Adrenal gland (tissue), 12 donors: ENCODE measurements around the gene XPR1. TPM values are rescaled to one million over a fixed set of nuclear protein-coding genes. Genes with fewer than 3 reads are reported as not detected.

Experiments used
- DNase-seq, 7 donors: peaks; one replicate each; pipeline ENCODE4 v3.0.0-alpha.2; 2019 to 2020
- H3K27ac ChIP-seq, 5 donors: fragments of 200-600 bp; sonication (generic) in 4 of 5; 1 replicate in 3 of 5; 2 replicates in 2 of 5; pipeline versions ENCODE4 v1.5.1 to v1.8.0; 2016 to 2020; ENCODE audit warnings: mild to moderate bottlenecking in 1 of 5
- H3K27me3 ChIP-seq: fragments of 200-600 bp; 2 replicates; pipeline ENCODE4 v1.8.0; 2021
- H3K36me3 ChIP-seq, 2 donors: fragments of 200-600 bp; replicated peaks in 1 of 2; 1 replicate in 1 of 2; 2 replicates in 1 of 2; pipeline versions ENCODE4 v1.5.1 to v1.8.0; 2018 to 2022
- H3K4me1 ChIP-seq, 2 donors: fragments of 200-600 bp; replicated peaks in 1 of 2; 1 replicate in 1 of 2; 2 replicates in 1 of 2; pipeline versions ENCODE4 v1.5.1 to v1.8.0; 2018 to 2021
- H3K4me3 ChIP-seq, 4 donors: fragments of 200-600 bp; sonication (generic) in 3 of 4; one replicate each; pipeline ENCODE4 v1.5.1; 2016 to 2018
- H3K9me3 ChIP-seq, 3 donors: fragments of 200-600 bp; sonication (generic) in 1 of 3; replicated peaks in 1 of 3; 1 replicate in 2 of 3; 2 replicates in 1 of 3; pipeline versions ENCODE4 v1.5.1 to v1.8.0; 2016 to 2021
- POLR2A ChIP-seq, 2 donors: fragments of 450-650 bp; IDR thresholded peaks; one replicate each; pipeline ENCODE4 v1.6.1; 2017; ENCODE audit warnings: antibody characterized with exemption in 2 of 2, mild to moderate bottlenecking in 2 of 2, moderate library complexity in 1 of 2
- WGBS, 4 donors: extraction: QIAGEN DNeasy Blood & Tissue Kit in 2 of 4; methylation state at CpG; one replicate each; pipeline versions ENCODE4 v1.1.5 to v1.1.7; 2013 to 2017; 5-methylcytosine and 5-hydroxymethylcytosine counted together
- intact Hi-C, 2 donors: fragments of 100-400 bp; cut with DNase I; formaldehyde crosslinking; loops; one replicate each; pipeline versions ENCODE4 v1.14.1 to v1.15.0; 2022 to 2023
- polyA plus RNA-seq, 3 donors: library from polyadenylated mRNA; stranded (reverse); fragments of 200-250 nt in 2 of 3; fragments of 350-450 nt in 1 of 3; fragmentation: Illumina TruSeq in 1 of 3; extraction: RNeasy Lipid Tissue Mini Kit (QIAGEN cat#74804) in 1 of 3; gene quantifications; one replicate each; pipeline ENCODE4 v1.2.3, GENCODE V29; 2013 to 2014
- total RNA-seq, 9 donors: library from RNA; depleted of rRNA in 4 of 9; stranded (reverse); fragments of >200 nt in 4 of 9; fragments of 120-200 nt in 1 of 9; fragmentation: NEBNext Ultra II Directional in 1 of 9; extraction: Animal tissue kit (Norgen Biotek cat#: 25700) in 1 of 9; gene quantifications; one replicate each; pipeline versions ENCODE4 v1.1.0 to v1.2.4, GENCODE V29; 2013 to 2023
- TF ChIP-seq, protein P1 (sequence below), 6 experiments: fragments of 450-650 bp in 4 of 6; fragments of 200-600 bp in 2 of 6; sonication (generic) in 1 of 6; IDR thresholded peaks; 1 replicate in 5 of 6; 2 replicates in 1 of 6; pipeline versions ENCODE4 v1.5.1 to v1.8.0; 2016 to 2021; ENCODE audit warnings: antibody characterized with exemption in 6 of 6, mild to moderate bottlenecking in 2 of 6, moderate library complexity in 1 of 6
- donor health status: healthy with polysubstance abuse.
- donor health status: Bipolar disorder and iron deficiency.
- donor health status: DM: yes; HTN: yes; CAD: no.
- donor health status: DM: no; HTN: no; CAD: no.
- donor health status: DM: no; HTN: no; CAD: no.
- donor health status: DM: yes; HTN: yes; CAD: no.

XPR1 gene
- total and polyA plus RNA-seq, 12 donors, result 4.8 to 53.0 (median 24.1) TPM

DNA sequence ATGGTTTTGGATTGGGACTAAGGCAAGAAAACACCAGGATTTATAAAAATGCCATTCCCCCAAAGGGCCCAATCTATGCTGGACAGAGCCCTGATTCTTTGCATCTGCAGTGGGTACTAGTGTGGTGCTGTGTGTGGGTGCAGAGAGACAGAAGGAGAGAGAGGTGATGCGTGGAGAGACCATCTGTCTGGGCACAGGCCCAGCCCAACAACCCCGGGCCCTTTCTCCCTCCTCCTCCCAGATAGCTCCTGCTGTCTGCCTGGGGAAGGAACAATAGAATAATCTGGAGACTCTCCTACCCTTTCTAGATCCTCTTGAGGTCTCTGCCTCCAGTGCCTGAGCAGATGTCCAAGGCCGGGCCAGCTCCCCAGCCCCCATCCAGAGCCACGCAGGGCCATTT, 296.0 kb downstream of the XPR1 start:
- peak overlapping the region in 1 of 5 donors; percentile 66 for H3K27ac ChIP-seq
- DNase-seq, result no peak
- no peaks in the 10 kb centered on the region for H3K36me3 ChIP-seq
- no peaks in the 10 kb centered on the region for H3K9me3 ChIP-seq
- TF ChIP-seq POLR2A (IDR thresholded peaks at IDR 0.05), result no peak
- TF ChIP-seq, protein P1, sequence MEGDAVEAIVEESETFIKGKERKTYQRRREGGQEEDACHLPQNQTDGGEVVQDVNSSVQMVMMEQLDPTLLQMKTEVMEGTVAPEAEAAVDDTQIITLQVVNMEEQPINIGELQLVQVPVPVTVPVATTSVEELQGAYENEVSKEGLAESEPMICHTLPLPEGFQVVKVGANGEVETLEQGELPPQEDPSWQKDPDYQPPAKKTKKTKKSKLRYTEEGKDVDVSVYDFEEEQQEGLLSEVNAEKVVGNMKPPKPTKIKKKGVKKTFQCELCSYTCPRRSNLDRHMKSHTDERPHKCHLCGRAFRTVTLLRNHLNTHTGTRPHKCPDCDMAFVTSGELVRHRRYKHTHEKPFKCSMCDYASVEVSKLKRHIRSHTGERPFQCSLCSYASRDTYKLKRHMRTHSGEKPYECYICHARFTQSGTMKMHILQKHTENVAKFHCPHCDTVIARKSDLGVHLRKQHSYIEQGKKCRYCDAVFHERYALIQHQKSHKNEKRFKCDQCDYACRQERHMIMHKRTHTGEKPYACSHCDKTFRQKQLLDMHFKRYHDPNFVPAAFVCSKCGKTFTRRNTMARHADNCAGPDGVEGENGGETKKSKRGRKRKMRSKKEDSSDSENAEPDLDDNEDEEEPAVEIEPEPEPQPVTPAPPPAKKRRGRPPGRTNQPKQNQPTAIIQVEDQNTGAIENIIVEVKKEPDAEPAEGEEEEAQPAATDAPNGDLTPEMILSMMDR (IDR thresholded peaks at IDR 0.05), result no peak
- no peaks in the 10 kb centered on the region for H3K27me3 ChIP-seq
- H3K4me1 ChIP-seq, result peaks cover 0 to 26% of the 10 kb centered on the region in 2 donors
- intact Hi-C loops, result no loop called here
- H3K4me3 ChIP-seq, result no peak overlapping the region
- WGBS, 4 donors, result 64 to 84% (median 69%) methylated on average over 3 to 4 of the region's 4 CpGs

GRCh38 chr1:180928331-180929230, 296.8 kb downstream of the XPR1 start:
- Histone ChIP-seq H3K9me3 (no peaks in the 10 kb centered on the region), H3K27me3 (no peaks in the 10 kb centered on the region), H3K4me1 (peaks cover 0 to 26% of the 10 kb centered on the region in 2 donors), H3K4me3 (no peak overlapping the region), H3K36me3 (no peaks in the 10 kb centered on the region), H3K27ac (peak overlapping the region in 1 of 5 donors; percentile 66)
- no peak for DNase-seq
- intact Hi-C loops, result no loop called here
- TF ChIP-seq, protein P1 (IDR thresholded peaks at IDR 0.05), result no peak
- no peak for TF ChIP-seq POLR2A (IDR thresholded peaks at IDR 0.05)
- WGBS, 4 donors, result 80 to 90% (median 86%) methylated on average over 8 to 17 of the region's 17 CpGs

- no peak for DNase-seq
- H3K4me3 ChIP-seq, result no peak overlapping the region
- 73 to 81% (median 74%) methylated on average over 3 of the region's 3 CpGs; no CpG with 5 or more reads in 1 of the 4 donors for WGBS, 4 donors
- no peaks in the 10 kb centered on the region for H3K27me3 ChIP-seq
- H3K36me3 ChIP-seq, result no peaks in the 10 kb centered on the region
- H3K4me1 ChIP-seq, result peaks cover 0 to 26% of the 10 kb centered on the region in 2 donors
- H3K27ac ChIP-seq, result no peak overlapping the region
- H3K9me3 ChIP-seq, result no peaks in the 10 kb centered on the region
- TF ChIP-seq, protein P1 (IDR thresholded peaks at IDR 0.05), result no peak
- TF ChIP-seq POLR2A (IDR thresholded peaks at IDR 0.05), result no peak
- intact Hi-C loops, result no loop called here
Measured at GRCh38 chr1:180929389-180929788, 297.6 kb downstream of the XPR1 start.

DNA sequence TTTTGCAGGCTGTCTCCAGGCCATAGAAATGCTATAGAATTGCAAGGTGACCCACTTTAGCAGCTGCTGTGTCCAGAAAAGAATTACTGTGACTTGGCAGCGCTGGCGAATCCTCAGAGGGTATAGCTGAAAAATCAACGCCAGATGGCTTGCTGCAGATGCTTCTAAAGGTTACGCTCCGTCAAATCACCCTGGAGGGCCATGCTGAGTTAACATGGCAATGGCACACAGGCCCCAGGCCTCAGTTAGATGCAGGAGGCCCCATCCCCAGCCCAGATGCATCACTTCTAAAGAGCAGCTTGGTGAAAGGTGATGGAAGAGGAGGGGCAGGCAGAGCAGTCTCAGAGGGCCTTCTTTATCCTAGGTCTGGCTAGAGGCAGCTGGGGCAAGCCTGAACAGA, 298.9 kb downstream of the XPR1 start:
- DNase-seq, result no peak
- Histone ChIP-seq H3K9me3 (no peaks in the 10 kb centered on the region), H3K36me3 (no peaks in the 10 kb centered on the region), H3K4me3 (no peak overlapping the region), H3K27me3 (no peaks in the 10 kb centered on the region), H3K4me1 (peaks cover 0 to 21% of the 10 kb centered on the region in 2 donors), H3K27ac (no peak overlapping the region)
- no peak for TF ChIP-seq POLR2A (IDR thresholded peaks at IDR 0.05)
- WGBS, 4 donors, result 86 to 100% (median 93%) methylated on average over 3 to 5 of the region's 5 CpGs
- intact Hi-C loops, result no loop called here
